Epithelial cell of esophagus (primary cell): ENCODE results near the gene ASIC4.

Source experiments
- DNase-seq: peaks from one replicate; pipeline ENCODE4 v3.0.0; 2010; ENCODE audit warnings: low read depth
- H3K4me3 ChIP-seq: 2 replicates; pipeline ENCODE4 v1.5.1; 2011; ENCODE audit warnings: mild to moderate bottlenecking, low read length, control low read depth
- TF ChIP-seq, protein P1 (sequence below): IDR thresholded peaks from 2 replicates; pipeline ENCODE4 v1.5.1; 2011; ENCODE audit warnings: low read depth, mild to moderate bottlenecking, low read length, control low read depth, inconsistent platforms; ENCODE audit not compliant: insufficient read depth; ENCODE audit errors: missing control alignments

ASIC4 gene

DNA sequence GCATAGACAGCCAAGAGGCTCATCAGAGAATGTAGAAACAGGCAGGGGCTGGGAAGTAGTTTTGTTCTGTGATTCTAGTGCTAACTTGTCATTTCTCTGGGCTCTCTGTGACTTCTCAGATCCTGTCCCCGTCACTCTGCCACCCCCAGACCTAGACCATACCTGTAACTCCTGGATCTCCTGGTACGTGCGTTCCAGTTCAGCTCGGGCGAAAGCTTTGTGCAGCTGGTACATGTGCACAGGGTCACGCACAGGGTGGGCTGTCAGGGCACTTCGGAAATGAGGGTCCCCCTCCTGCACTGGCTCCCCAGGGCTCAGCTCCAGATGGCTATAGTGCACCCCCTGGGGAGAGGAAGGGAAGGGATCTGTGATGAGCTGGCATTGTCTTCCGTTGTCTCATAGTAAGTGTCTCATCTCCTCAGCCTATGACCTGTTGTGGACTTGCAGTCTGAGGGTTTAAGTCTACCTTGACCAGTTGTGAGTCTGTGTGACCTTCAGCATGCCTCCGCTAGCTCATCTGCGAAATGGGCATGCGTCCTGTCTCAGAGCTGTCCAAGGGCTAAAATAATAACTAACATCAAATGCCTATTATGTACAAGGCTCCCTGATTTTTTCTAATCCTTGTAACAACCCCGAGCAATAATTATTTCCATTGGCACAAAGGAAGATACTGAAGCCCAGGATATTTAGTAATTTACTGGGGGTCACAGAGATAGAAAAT, 26.7 kb downstream of the ASIC4 start:
- H3K4me3 ChIP-seq = no peak overlapping the region
- no peak for DNase-seq
- TF ChIP-seq, protein P1, sequence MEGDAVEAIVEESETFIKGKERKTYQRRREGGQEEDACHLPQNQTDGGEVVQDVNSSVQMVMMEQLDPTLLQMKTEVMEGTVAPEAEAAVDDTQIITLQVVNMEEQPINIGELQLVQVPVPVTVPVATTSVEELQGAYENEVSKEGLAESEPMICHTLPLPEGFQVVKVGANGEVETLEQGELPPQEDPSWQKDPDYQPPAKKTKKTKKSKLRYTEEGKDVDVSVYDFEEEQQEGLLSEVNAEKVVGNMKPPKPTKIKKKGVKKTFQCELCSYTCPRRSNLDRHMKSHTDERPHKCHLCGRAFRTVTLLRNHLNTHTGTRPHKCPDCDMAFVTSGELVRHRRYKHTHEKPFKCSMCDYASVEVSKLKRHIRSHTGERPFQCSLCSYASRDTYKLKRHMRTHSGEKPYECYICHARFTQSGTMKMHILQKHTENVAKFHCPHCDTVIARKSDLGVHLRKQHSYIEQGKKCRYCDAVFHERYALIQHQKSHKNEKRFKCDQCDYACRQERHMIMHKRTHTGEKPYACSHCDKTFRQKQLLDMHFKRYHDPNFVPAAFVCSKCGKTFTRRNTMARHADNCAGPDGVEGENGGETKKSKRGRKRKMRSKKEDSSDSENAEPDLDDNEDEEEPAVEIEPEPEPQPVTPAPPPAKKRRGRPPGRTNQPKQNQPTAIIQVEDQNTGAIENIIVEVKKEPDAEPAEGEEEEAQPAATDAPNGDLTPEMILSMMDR = no peak

DNA sequence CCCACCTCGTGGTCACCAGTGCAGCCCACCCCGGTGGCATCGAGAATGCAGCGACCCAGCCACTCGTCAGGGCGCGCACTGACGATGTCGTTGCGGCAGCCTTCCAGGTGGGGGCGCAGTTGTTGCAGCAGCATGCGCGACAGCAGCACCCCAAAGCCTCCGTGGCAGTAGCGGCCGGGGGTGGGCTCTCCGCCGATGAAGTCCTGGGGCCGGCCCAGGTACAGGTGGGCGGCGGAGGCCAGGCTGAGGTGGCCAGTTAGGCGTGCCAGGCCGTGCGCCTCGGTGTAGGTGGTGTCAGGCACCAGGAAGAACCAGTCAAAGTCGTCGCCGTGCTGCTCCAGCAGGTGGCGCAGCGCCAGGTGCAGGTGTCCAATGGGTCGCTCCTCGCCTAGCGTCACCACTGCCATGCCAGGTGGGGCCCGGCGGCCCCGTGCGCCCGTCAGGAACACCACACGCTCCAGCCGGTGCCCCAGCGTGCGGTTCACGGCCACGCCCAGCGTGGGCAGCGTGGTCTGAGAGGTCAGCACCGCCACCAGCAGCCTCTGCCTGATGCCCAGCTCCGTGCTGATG, 27.4 kb downstream of the ASIC4 start:
- H3K4me3 ChIP-seq = peak overlapping the region; percentile 79
- peak; percentile 93 for DNase-seq
- TF ChIP-seq, protein P1 = peak; percentile 88

DNA sequence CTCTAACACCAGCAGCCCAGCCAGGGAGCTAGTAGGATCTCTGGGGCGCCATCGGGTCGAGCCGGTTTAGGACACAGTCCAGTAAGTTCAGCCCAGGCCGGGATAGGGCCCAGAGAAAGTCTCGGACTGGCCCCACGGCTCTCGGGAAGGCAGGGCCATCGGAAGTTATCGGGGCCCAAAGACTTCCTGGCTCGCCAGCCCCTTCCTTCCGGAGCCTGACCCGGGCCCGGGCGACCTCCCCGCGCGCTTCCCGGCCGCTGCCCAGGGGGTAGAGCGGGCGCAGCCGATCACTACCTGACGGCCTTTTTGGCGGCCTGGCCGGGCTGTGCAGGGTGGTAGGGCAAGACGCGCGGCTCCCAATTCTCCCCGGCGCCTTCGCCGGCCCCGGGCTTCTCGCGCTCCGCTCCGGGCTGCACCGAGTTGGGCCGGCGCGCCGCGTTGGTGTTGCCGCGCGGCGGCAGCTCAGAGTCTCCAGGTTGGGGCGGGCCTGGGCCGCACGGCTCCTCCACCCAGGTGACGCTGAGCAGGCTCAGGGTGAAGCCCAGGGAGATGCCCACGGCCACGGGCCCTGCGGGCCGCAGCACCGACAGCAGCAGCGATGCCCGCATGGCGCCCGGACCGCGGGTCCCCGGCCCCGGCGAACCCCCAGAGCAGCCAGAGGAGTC, 28.8 kb downstream of the ASIC4 start:
- peak overlapping the region; percentile 79 for H3K4me3 ChIP-seq
- peak; percentile 69 for DNase-seq
- TF ChIP-seq, protein P1 = no peak

DNA sequence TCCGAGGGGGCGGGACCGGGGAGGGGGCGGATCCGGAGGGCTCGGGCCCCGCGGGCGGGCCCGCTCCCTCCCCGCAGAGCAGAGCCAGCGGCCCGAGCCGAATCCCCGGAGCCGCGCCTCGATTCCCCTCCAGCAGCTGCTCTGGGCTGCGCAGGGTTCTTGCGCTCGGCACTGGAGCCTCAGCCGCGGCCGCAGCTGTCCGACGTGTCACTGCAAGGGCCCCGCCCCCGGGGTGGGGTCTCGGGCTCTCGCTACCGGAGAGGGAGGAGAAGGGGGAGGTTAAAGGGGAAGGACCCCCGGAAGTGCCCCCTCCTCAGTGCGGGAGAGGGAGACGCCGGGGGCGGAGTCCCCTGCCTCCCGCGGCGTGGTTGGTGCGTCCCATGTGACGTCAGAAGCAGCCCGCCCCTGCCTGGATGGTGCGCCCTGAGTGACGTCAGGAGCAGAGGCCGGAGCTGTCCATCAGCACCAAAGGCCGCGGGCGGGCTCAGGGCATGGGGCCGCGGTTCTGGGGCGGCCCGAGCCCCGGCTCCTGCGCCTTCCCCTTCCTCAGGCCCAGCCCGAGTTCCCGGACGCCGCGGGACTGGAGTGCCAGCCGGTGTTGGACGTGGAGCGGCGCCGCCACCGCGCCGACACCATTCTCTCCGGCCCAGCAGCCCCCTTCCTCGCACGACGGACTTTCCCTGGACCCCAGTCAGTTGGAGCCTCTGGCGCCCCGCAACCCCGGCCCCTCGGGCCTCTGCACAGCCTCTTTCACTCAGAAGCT, 29.5 kb downstream of the ASIC4 start, which contains the start of the genes CHPF and TMEM198:
CHPF (minus strand) TSS at position 214 of the 763 bp plus-strand sequence. CDS start 271 bp downstream, outside the sequence.
TMEM198 (plus strand) TSS at position 433 of the 763 bp plus-strand sequence. CDS start 700 bp downstream, outside the sequence.
- TF ChIP-seq, protein P1 = no peak
- H3K4me3 ChIP-seq = peak within 1 kb of the TSS; percentile 79

DNA sequence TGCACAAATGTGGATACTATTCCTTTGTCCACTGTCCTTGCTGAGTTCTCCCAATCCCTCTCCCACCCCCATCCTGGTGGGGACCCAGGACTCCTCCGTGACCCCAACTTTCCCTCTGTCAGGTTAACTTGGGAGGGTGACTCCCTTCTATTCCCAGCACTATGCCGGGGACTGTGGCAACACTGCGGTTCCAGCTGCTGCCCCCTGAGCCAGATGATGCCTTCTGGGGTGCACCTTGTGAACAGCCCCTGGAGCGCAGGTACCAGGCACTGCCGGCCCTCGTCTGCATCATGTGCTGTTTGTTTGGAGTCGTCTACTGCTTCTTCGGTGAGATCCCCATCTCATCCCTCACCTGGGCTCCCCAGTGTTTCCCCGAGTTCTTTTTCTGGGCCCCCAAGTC, 30.3 kb downstream of the ASIC4 start:
- no peak overlapping the region for H3K4me3 ChIP-seq
- TF ChIP-seq, protein P1 = no peak
- DNase-seq = no peak

More for the DNA sequence above, 29.5 kb downstream of the ASIC4 start, which contains the start of the genes CHPF and TMEM198:
- peak; percentile 98 for DNase-seq

DNA sequence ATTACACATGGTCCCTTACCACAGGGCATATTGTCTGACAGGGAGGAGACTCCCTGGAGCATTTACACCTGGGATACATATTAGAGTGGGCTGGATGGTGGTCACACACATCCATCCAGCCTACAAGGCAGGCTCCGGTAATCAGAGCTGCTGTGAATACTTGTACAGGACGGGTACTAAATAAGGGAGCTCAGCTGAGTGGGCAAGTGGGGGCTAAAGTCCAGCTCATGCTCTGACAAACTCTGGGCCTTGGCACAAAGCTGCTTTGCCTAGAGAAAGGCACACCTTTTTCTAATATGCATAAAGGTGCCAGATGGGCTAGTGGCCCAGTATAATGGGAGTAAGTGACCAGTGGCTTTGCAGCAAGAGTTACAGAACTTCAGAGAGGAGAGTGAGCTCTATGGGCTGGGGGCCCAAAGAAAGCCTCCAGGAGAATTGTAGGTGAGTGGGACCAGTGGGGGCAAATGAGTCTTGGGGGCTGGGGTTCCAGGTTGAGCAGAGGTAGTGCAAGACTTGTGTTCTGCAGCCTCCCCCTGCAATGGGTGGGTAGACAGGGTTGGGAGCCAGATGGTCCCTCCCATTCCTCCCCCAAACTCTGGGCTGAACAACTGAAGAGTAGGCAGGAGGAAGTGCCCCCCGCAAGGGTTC, 31.1 kb downstream of the ASIC4 start:
- DNase-seq = no peak
- TF ChIP-seq, protein P1 = no peak

More for the DNA sequence above, 31.1 kb downstream of the ASIC4 start:
- H3K4me3 ChIP-seq = no peak overlapping the region
